Chondrocyte (in vitro differentiated cells): ENCODE results near the gene NEU1. TPM values are rescaled to one million over a fixed set of nuclear protein-coding genes. Genes with fewer than 3 reads are reported as not detected.
"Not testable (repeated sequence)": the region's sequence is repeated elsewhere in the genome, so short reads cannot be mapped to it uniquely, and the experiment has no call there.

Experiments used
- DNase-seq: peaks from one replicate; pipeline ENCODE4 v3.0.0; 2021; ENCODE audit warnings: mixed read lengths, low spot score
- H3K27ac Mint-ChIP-seq: one replicate; pipeline ENCODE4 v1.8.0; 2021; ENCODE audit warnings: mild to moderate bottlenecking, moderate library complexity, mixed read lengths; ENCODE audit not compliant: unreplicated experiment
- H3K27me3 Mint-ChIP-seq: 2 replicates; pipeline ENCODE4 v1.8.0; 2021; ENCODE audit warnings: low read depth, mixed read lengths
- H3K36me3 Mint-ChIP-seq: 2 replicates; pipeline ENCODE4 v1.8.0; 2021; ENCODE audit warnings: low read depth, mixed read lengths
- H3K4me1 Mint-ChIP-seq: 2 replicates; pipeline ENCODE4 v1.8.0; 2021; ENCODE audit warnings: low read depth, mild to moderate bottlenecking, mixed read lengths
- H3K4me3 Mint-ChIP-seq: one replicate; pipeline ENCODE4 v1.8.0; 2021; ENCODE audit warnings: mild to moderate bottlenecking, moderate library complexity, mixed read lengths; ENCODE audit not compliant: unreplicated experiment
- H3K9me3 Mint-ChIP-seq: 2 replicates; pipeline ENCODE4 v1.8.0; 2021; ENCODE audit warnings: low read depth, mixed read lengths
- total RNA-seq: library from RNA; stranded (reverse); gene quantifications from 3 replicates; pipeline ENCODE4 v1.2.1, GENCODE V29; 2021
- TF ChIP-seq, protein P1 (sequence below): fragments of 200-600 bp; sonication (generic); IDR thresholded peaks from 2 replicates; pipeline ENCODE4 v1.5.0; 2021; ENCODE audit warnings: antibody characterized with exemption, mild to moderate bottlenecking, moderate library complexity

Gene NEU1
- total RNA-seq, 1 donor from 2014 or later: 64.2 TPM

- Mint-ChIP-seq H3K27ac (no peak overlapping the region), H3K27me3 (no peaks in the 10 kb centered on the region), H3K36me3 (peaks cover 14% of the 10 kb centered on the region), H3K4me1 (peaks cover 19% of the 10 kb centered on the region), H3K4me3 (no peak overlapping the region), H3K9me3 (no peaks in the 10 kb centered on the region)
- DNase-seq: no peak
- TF ChIP-seq, protein P1, sequence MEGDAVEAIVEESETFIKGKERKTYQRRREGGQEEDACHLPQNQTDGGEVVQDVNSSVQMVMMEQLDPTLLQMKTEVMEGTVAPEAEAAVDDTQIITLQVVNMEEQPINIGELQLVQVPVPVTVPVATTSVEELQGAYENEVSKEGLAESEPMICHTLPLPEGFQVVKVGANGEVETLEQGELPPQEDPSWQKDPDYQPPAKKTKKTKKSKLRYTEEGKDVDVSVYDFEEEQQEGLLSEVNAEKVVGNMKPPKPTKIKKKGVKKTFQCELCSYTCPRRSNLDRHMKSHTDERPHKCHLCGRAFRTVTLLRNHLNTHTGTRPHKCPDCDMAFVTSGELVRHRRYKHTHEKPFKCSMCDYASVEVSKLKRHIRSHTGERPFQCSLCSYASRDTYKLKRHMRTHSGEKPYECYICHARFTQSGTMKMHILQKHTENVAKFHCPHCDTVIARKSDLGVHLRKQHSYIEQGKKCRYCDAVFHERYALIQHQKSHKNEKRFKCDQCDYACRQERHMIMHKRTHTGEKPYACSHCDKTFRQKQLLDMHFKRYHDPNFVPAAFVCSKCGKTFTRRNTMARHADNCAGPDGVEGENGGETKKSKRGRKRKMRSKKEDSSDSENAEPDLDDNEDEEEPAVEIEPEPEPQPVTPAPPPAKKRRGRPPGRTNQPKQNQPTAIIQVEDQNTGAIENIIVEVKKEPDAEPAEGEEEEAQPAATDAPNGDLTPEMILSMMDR: no peak
Measured at GRCh38 chr6:31858707-31859106, 3.9 kb downstream of the NEU1 start.

- peaks cover 14% of the 10 kb centered on the region for H3K4me1 Mint-ChIP-seq
- H3K27ac Mint-ChIP-seq, H3K9me3 Mint-ChIP-seq, DNase-seq, H3K27me3 Mint-ChIP-seq, H3K4me3 Mint-ChIP-seq: not testable (repeated sequence)
- peaks cover 14% of the 10 kb centered on the region for H3K36me3 Mint-ChIP-seq
Measured at GRCh38 chr6:31857774-31858173, 4.8 kb downstream of the NEU1 start.

- not testable (repeated sequence) for H3K36me3 Mint-ChIP-seq, H3K4me3 Mint-ChIP-seq, DNase-seq, H3K27ac Mint-ChIP-seq, H3K4me1 Mint-ChIP-seq, H3K27me3 Mint-ChIP-seq, H3K9me3 Mint-ChIP-seq
Measured at GRCh38 chr6:31851980-31852718, 10.5 kb downstream of the NEU1 start.

- H3K9me3 Mint-ChIP-seq: no peaks in the 10 kb centered on the region
- TF ChIP-seq, protein P1: no peak
- H3K36me3 Mint-ChIP-seq: peaks cover 3% of the 10 kb centered on the region
- no peak for DNase-seq
- H3K4me3 Mint-ChIP-seq: peak overlapping the region; percentile 9
- H3K27ac Mint-ChIP-seq: peak overlapping the region; percentile 90
- no peaks in the 10 kb centered on the region for H3K27me3 Mint-ChIP-seq
- peaks cover 4% of the 10 kb centered on the region for H3K4me1 Mint-ChIP-seq
Measured at GRCh38 chr6:31851485-31851832, 11.2 kb downstream of the NEU1 start.

- Mint-ChIP-seq H3K27ac (peak overlapping the region; percentile 90), H3K27me3 (no peaks in the 10 kb centered on the region), H3K4me3 (no peak overlapping the region), H3K4me1 (peaks cover 4% of the 10 kb centered on the region), H3K9me3 (no peaks in the 10 kb centered on the region), H3K36me3 (peaks cover 3% of the 10 kb centered on the region)
- TF ChIP-seq, protein P1: no peak
- DNase-seq: no peak
Measured at GRCh38 chr6:31850765-31851484, 11.7 kb downstream of the NEU1 start.

- DNase-seq: no peak
- H3K36me3 Mint-ChIP-seq: no peaks in the 10 kb centered on the region
- no peak overlapping the region for H3K4me3 Mint-ChIP-seq
- no peaks in the 10 kb centered on the region for H3K9me3 Mint-ChIP-seq
- TF ChIP-seq, protein P1: no peak
- H3K27ac Mint-ChIP-seq: no peak overlapping the region
- H3K4me1 Mint-ChIP-seq: peaks cover 4% of the 10 kb centered on the region
- H3K27me3 Mint-ChIP-seq: no peaks in the 10 kb centered on the region
Measured at GRCh38 chr6:31847276-31847978, 15.2 kb downstream of the NEU1 start.
